Stimulated activated effector memory CD8-positive, alpha-beta T cell treated with anti-CD3 and anti-CD28 coated beads, Interleukin-12 subunit alpha, Interleukin-12 subunit beta, amount 100 ng/mL, for 72 hours (primary cell): ENCODE measurements around the gene PPP1R10.
"Not testable (repeated sequence)": the region's sequence is repeated elsewhere in the genome, so short reads cannot be mapped to it uniquely, and the experiment has no call there.

ENCODE experiments used
- ATAC-seq: fragments of 150-1000 bp; cut with Tn5 transposase; 2 replicates; pipeline ENCODE4 v1.10.0; 2021
- DNase-seq, 2 donors: peaks; one replicate each; pipeline ENCODE4 v3.0.0; 2021 to 2022; ENCODE audit warnings: low spot score in 2 of 2
- H3K27ac Mint-ChIP-seq: one replicate; pipeline ENCODE4 v1.8.0; 2022; ENCODE audit warnings: mild to moderate bottlenecking, mixed read lengths
- H3K36me3 Mint-ChIP-seq: one replicate; pipeline ENCODE4 v1.8.0; 2022; ENCODE audit warnings: mild to moderate bottlenecking, mixed read lengths
- H3K4me1 Mint-ChIP-seq: one replicate; pipeline ENCODE4 v1.8.0; 2022; ENCODE audit warnings: mixed read lengths
- H3K4me3 Mint-ChIP-seq: one replicate; pipeline ENCODE4 v1.8.0; 2022; ENCODE audit warnings: mild to moderate bottlenecking, mixed read lengths
- H3K9me3 Mint-ChIP-seq: one replicate; pipeline ENCODE4 v1.8.0; 2022; ENCODE audit warnings: mixed read lengths

The PPP1R10 gene

DNA sequence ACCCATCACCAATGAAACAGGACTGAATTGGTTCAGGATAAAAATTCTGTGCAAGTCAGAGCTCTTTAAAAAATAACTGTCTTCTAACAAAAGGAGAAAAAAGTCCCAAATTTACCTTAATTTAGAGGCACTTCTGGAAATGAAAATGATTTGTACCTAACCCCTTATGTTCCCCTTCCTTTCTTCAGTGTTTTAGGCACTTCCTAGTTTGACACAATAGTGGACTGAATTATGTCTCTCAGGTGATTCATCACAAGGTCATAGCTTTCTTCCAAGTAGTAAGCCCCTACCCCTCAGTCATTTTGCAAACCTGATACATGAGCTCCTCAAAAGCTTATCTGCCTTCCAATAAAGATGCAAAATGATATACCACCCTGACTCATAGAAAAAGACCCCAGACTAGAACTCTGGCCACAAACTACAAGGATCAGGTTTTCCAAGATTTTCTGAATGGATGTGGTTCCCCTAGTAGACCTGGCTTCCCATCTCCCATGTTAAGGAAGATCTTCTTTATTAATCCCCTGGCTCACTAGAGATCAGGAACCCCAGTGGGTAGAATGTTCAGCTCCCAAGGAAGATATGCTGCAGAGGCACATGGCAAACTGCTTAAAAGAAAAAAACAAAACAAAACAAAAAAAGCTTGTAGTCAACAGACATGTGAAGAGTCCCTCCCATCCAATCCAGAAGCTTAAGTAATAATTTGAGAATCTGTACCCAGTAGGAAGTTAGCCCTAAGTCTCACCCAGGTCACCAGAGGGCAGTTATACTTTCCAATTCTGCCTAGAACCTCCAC lies 3.6 kb downstream of the PPP1R10 start:
- peak overlapping the region; percentile 100 for H3K27ac Mint-ChIP-seq
- no peaks in the 10 kb centered on the region for H3K9me3 Mint-ChIP-seq
- DNase-seq (no peak), ATAC-seq (no peak)
- H3K4me3 Mint-ChIP-seq, result peak overlapping the region; percentile 87
- H3K36me3 Mint-ChIP-seq, result peaks cover 97% of the 10 kb centered on the region
- H3K4me1 Mint-ChIP-seq, result peaks cover 82% of the 10 kb centered on the region

DNA sequence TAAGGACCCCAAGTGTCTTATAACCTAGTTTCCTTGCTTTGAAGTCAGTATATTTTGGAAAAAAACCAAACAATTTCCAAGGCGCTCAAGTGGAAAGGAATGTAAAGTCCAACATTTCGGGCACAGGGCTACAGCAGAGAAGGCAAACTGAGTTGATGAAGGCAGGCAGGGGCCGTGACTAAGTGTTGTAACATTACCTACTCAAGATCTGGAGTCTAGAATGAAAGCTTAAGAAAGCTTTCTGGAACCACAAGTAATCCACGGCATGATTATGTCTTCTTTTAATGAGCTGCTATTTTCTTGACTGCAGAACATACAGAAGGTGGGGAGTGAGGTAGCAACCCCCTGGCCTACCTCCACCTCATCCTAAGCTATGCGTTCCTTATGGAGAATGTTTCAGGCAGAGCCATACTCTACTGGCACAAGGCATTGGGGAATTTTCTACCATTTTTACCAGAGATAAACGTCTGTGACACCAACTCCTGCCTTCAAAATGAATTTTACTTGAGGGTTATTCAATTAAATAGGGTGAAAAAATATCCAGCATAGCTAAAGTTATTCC lies 4.3 kb downstream of the PPP1R10 start:
- no peaks in the 10 kb centered on the region for H3K9me3 Mint-ChIP-seq
- H3K4me3 Mint-ChIP-seq, result peak overlapping the region; percentile 87
- H3K36me3 Mint-ChIP-seq, result peaks cover 97% of the 10 kb centered on the region
- peak overlapping the region; percentile 100 for H3K27ac Mint-ChIP-seq
- ATAC-seq, result no peak
- DNase-seq, result no peak
- H3K4me1 Mint-ChIP-seq, result peaks cover 83% of the 10 kb centered on the region

DNA sequence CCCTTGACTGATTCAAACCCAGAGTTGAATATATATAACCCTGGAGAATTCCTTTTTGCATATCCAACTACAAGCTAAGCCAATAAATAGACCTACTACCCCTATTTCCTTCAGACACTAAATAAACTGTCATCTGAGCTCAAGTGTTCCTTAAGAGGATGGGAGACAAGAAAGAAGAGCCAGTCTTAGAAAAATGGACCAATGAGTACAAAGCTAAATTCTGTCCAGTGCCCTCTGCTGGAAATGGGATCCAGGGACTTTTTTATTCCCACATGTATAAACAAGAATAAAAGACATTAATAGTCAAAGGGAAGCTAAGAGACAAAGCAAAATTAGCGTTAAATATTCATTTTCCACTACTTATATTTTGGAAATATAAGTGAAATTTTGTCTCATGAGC lies 4.8 kb downstream of the PPP1R10 start:
- Mint-ChIP-seq H3K4me1 (peaks cover 83% of the 10 kb centered on the region), H3K9me3 (no peaks in the 10 kb centered on the region), H3K27ac (peak overlapping the region; percentile 84), H3K4me3 (no peak overlapping the region), H3K36me3 (peaks cover 97% of the 10 kb centered on the region)
- DNase-seq (no peak), ATAC-seq (no peak)

- H3K4me3 Mint-ChIP-seq, result no peak overlapping the region
- H3K27ac Mint-ChIP-seq, result peak overlapping the region; percentile 84
- peaks cover 97% of the 10 kb centered on the region for H3K36me3 Mint-ChIP-seq
These were observed 5.2 kb downstream of the PPP1R10 start for GRCh38 chr6:30611856-30612194.

DNA sequence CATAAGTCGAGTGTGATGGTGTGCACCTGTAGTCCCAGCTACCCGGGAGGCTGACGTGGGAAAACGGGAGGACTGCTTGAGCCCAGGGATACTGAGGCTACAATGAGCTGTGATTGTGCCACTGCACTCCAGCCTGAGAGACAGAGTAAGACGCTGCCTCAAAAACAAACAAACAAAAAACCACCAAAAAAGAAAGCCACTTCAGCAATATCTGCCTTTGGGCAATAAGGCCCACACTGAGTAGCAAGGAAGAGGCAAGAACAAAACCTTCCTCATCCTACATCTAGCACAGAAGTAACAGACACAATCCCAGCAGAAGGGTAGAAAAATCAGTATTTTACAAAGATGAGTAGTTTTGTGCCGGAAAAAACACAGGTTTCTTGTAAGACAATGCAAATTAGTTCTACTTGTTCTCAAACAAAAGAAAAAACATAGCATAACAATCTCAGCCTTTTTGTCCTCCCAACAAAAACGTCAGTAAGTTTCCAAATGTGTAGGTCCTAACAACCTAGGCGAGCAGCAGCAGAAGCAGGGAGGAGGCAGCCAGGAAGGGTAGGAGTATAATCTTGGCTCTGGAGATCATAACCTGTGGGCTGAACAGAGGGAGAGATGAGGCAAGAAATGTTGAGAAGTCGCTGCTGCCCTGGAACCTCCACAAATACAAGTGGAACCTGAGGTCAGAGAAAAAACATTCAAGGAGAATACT lies 5.7 kb downstream of the PPP1R10 start:
- peak overlapping the region; percentile 84 for H3K27ac Mint-ChIP-seq
- H3K4me1 Mint-ChIP-seq, result peaks cover 81% of the 10 kb centered on the region
- no peak for ATAC-seq
- no peak for DNase-seq
- no peaks in the 10 kb centered on the region for H3K9me3 Mint-ChIP-seq
- no peak overlapping the region for H3K4me3 Mint-ChIP-seq
- H3K36me3 Mint-ChIP-seq, result peaks cover 97% of the 10 kb centered on the region

More at GRCh38 chr6:30611856-30612194, 5.2 kb downstream of the PPP1R10 start:
- H3K9me3 Mint-ChIP-seq, result no peaks in the 10 kb centered on the region
- ATAC-seq (no peak), DNase-seq (no peak)
- peaks cover 80% of the 10 kb centered on the region for H3K4me1 Mint-ChIP-seq

GRCh38 chr6:30610065-30610464 lies 7.0 kb downstream of the PPP1R10 start:
- Mint-ChIP-seq H3K4me3 (no peak overlapping the region), H3K4me1 (peaks cover 76% of the 10 kb centered on the region), H3K27ac (peak overlapping the region; percentile 84), H3K36me3 (peaks cover 97% of the 10 kb centered on the region), H3K9me3 (no peaks in the 10 kb centered on the region)
- ATAC-seq (no peak), DNase-seq (no peak)

DNA sequence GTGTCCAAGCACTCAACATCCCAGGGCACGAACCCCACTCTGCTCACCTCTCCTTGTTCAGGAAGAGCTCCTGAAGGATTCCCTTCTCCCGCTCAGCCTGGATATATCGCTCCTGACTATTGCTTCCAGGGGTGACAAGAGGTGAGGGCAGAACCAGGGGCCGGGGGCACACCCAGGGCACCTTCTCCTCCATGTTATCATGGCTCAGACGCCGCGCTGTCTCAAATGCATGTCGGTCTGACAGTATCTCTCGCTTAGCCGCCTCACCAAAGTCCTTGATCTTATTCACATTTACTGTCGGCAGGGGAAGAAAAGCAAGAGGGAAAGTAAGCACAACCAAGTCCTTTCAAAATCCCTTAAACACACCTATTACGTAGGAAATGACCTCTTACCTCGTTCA lies 13.1 kb downstream of the PPP1R10 start:
- no peak for ATAC-seq
- DNase-seq, result no peak
- Mint-ChIP-seq H3K9me3 (no peaks in the 10 kb centered on the region), H3K36me3 (peaks cover 100% of the 10 kb centered on the region), H3K4me1 (peaks cover 50% of the 10 kb centered on the region), H3K27ac (peak overlapping the region; percentile 76), H3K4me3 (no peak overlapping the region)

DNA sequence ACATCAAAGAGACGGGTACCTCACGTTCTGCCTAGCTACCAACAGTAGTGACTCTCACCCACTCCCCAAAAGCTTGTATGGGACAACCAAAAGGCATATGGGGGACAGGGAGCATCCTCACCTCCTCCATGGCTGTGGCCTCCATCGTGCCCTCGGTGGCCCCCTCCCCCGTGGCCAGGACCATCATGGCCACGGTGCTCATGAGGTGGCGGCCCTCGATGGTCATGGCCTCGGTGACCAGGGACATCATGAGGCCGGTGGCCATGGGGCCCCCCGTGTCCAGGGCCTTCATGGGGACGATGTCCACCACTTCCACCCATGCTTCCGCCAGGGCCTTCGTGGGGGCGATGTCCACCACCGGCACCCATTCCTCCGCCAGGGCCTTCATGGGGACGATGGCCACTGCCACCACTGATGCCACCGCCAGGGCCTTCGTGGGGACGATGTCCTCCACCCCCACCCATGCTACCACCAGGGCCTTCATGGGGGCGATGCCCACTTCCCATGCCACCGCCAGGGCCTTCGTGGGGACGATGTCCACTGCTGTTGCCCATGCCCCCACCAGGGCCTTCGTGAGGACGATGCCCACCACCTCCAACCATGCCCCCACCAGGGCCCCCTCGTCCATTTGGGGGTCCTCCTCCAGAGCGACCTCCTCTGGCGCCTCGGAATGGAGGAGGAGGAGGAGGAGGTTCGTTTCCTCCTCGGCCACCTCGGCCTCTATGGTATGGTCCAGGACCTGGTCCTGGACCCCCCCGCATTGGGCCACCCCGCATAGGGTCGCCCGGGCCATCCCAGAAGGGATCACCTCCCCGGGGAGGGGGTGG lies 15.0 kb downstream of the PPP1R10 start:
- Mint-ChIP-seq H3K4me1 (peaks cover 42% of the 10 kb centered on the region), H3K9me3 (no peaks in the 10 kb centered on the region), H3K27ac (peak overlapping the region; percentile 85), H3K36me3 (peaks cover 100% of the 10 kb centered on the region), H3K4me3 (no peak overlapping the region)
- no peak for DNase-seq
- ATAC-seq, result no peak

DNA sequence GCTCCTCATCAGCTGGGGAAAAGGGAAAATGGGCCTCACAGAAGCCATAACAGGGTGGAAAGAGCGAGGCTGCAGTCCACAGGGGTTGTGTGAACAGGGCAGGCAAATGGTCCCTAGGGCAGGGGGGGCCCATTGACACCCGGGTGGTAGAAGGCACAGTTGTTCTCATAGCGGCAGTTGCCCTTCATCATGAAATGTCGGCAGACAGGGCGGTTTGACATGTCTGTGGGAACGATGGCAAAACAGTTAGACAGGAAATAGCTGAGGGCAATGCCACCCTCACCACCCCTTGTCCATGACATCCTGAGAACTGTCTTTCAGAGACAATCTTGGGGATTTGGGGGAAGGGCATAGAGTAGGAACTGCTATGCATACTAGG lies 15.6 kb downstream of the PPP1R10 start:
- DNase-seq (peak in 1 of 2 donors; percentile 52), ATAC-seq (no peak)
- peak overlapping the region; percentile 85 for H3K27ac Mint-ChIP-seq
- no peak overlapping the region for H3K4me3 Mint-ChIP-seq
- H3K9me3 Mint-ChIP-seq, result no peaks in the 10 kb centered on the region
- H3K4me1 Mint-ChIP-seq, result peaks cover 39% of the 10 kb centered on the region
- H3K36me3 Mint-ChIP-seq, result peaks cover 100% of the 10 kb centered on the region

- Mint-ChIP-seq H3K27ac (peak overlapping the region; percentile 85), H3K36me3 (peaks cover 100% of the 10 kb centered on the region), H3K9me3 (no peaks in the 10 kb centered on the region), H3K4me3 (no peak overlapping the region), H3K4me1 (peaks cover 33% of the 10 kb centered on the region)
- ATAC-seq, result no peak
- DNase-seq, result no peak
These were observed 16.5 kb downstream of the PPP1R10 start for GRCh38 chr6:30600451-30600961.

DNA sequence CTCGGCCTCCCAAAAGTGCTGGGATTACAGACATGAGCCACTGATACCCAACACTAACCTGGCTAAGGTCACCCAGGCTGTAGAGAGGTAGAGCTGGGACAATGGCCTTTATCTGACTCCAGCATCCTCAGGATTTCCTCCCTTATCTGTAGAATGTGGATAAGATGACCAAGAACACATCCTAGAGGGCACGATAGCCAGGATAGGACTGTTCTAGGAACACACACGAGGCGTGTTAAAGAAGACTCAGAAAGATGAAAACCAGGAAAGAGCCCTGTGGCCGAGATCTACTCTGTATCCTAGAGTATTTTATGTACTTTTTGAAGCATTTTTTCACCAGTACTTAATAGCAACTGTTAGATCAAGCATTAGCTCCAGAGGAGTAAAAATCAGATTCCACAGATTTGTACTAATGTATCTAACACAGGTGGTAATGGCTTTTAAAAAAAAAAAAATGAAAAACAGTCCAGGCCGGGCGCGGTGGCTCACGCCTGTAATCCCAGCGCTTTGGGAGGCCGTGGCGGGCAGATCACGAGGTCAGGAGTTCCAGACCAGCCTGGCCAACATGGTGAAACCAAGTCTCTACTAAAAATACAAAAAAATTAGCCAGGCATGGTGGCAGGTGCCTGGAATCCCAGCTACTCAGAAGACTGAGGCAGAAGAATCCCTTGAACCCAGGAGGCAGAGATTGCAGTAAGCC lies 17.3 kb downstream of the PPP1R10 start:
- DNase-seq, result no peak
- no peak for ATAC-seq
- Mint-ChIP-seq H3K4me1 (peaks cover 33% of the 10 kb centered on the region), H3K36me3 (peaks cover 100% of the 10 kb centered on the region), H3K27ac (peak overlapping the region; percentile 85), H3K4me3 (no peak overlapping the region), H3K9me3 (no peaks in the 10 kb centered on the region)

DNA sequence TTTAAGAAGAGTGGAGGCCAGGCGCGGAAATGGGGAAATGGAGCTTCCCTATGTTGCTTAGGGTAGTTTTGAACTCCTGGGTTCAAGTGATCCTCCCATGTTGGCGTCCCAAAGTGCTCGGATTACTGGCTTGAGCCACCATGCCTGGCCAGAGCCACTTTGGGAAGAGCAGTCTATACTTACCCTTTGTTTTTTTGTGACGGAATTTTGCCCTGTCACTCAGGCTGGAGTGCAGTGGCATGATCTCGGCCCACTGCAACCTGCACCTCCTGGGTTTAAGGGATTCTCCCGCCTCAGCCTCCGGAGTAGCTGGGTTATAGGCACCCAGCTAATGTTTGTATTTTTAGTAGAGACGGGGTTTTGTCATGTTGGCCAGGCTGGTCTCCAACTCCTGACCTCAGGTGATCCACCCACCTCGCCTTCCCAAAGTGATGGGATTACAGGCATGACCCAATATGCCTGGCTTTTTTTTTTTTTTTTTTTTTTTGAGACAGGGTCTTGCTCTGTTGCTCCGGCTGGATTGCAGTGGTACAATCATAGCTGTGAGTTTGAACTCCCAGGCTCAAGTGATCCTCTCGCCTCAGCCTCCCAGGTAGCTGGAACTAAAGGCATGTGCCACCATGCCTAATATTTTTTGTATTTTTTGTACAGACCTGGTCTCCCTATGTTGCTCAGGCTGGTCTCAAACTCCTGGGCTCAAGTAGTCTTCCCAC lies 18.0 kb downstream of the PPP1R10 start:
- DNase-seq, result no peak
- Mint-ChIP-seq H3K27ac (peak overlapping the region; percentile 56), H3K36me3 (peaks cover 100% of the 10 kb centered on the region), H3K4me1 (peaks cover 28% of the 10 kb centered on the region), H3K9me3 (no peaks in the 10 kb centered on the region), H3K4me3 (no peak overlapping the region)
- no peak for ATAC-seq

- Mint-ChIP-seq H3K27ac (peak overlapping the region; percentile 74), H3K4me1 (peaks cover 15% of the 10 kb centered on the region), H3K36me3 (peaks cover 98% of the 10 kb centered on the region)
- DNase-seq (peak; percentile 72 to 92), ATAC-seq (peak; percentile 89)
- not testable (repeated sequence) for H3K9me3 Mint-ChIP-seq, H3K4me3 Mint-ChIP-seq
These were observed 19.5 kb downstream of the PPP1R10 start for GRCh38 chr6:30597315-30598144.
